Suprapubic skin (tissue), 4 donors: ENCODE data around the gene N4BP2L1. TPM values are rescaled to one million over a fixed set of nuclear protein-coding genes. Genes with fewer than 3 reads are reported as not detected.
A peak's percentile ranks its signal among the peaks of the same experiment; 100 is the strongest.

Experiments used
- DNase-seq, 2 donors: peaks; one replicate each; pipeline ENCODE4 v3.0.0-alpha.2; 2019; ENCODE audit warnings: low spot score in 2 of 2
- H3K27ac ChIP-seq: fragments of 200-600 bp; sonication (generic); one replicate; pipeline ENCODE4 v1.5.1; 2019
- H3K27me3 ChIP-seq: fragments of 200-600 bp; sonication (generic); one replicate; pipeline ENCODE4 v1.5.1; 2019
- H3K36me3 ChIP-seq: fragments of 200-600 bp; sonication (generic); one replicate; pipeline ENCODE4 v1.5.1; 2019
- H3K4me1 ChIP-seq: fragments of 200-600 bp; sonication (generic); one replicate; pipeline ENCODE4 v1.5.1; 2019
- H3K4me3 ChIP-seq: fragments of 200-600 bp; sonication (generic); one replicate; pipeline ENCODE4 v1.5.1; 2019; ENCODE audit warnings: mild to moderate bottlenecking
- H3K9me3 ChIP-seq: fragments of 200-600 bp; sonication (generic); one replicate; pipeline ENCODE4 v1.5.1; 2019
- CTCF ChIP-seq, 2 donors: fragments of 200-600 bp in 1 of 2; fragments of 450-650 bp in 1 of 2; sonication (generic) in 1 of 2; IDR thresholded peaks; one replicate each; pipeline ENCODE4 v1.5.1; 2016 to 2019; ENCODE audit warnings: antibody characterized with exemption in 2 of 2, mild to moderate bottlenecking in 1 of 2, moderate library complexity in 1 of 2
- EP300 ChIP-seq: sonication (generic); formaldehyde crosslinking; IDR thresholded peaks from one replicate; pipeline ENCODE4 v1.6.1; 2017; ENCODE audit warnings: antibody characterized with exemption
- POLR2A ChIP-seq, 2 donors: fragments of 450-650 bp; IDR thresholded peaks; one replicate each; pipeline ENCODE4 v1.6.1; 2017; ENCODE audit warnings: antibody characterized with exemption in 2 of 2, mild to moderate bottlenecking in 2 of 2, moderate library complexity in 2 of 2
- POLR2AphosphoS5 ChIP-seq, 3 donors: sonication (generic); formaldehyde crosslinking; IDR thresholded peaks; one replicate each; pipeline ENCODE4 v1.6.1; 2017; ENCODE audit warnings: antibody characterized with exemption in 3 of 3
- WGBS: methylation state at CpG from one replicate; pipeline ENCODE4 v1.1.5; 2018; 5-methylcytosine and 5-hydroxymethylcytosine counted together
- total RNA-seq, 4 donors: library from RNA; depleted of rRNA; stranded (reverse); fragments of >200 nt; gene quantifications; one replicate each; pipeline ENCODE4 v1.1.0, GENCODE V29; 2016

The N4BP2L1 gene
- total RNA-seq, 4 donors from 2014 or later: 31.3 to 71.5 (median 34.6) TPM

- Histone ChIP-seq H3K36me3 (peaks cover 3% of the 10 kb centered on the region), H3K27me3 (no peaks in the 10 kb centered on the region)
These were observed 709 bp downstream of the N4BP2L1 start for GRCh38 chr13:32426990-32427851.

GRCh38 chr13:32426191-32426989 lies 1.5 kb downstream of the N4BP2L1 start:
- Histone ChIP-seq H3K4me3 (peak overlapping the region; percentile 96), H3K27me3 (no peaks in the 10 kb centered on the region), H3K36me3 (peaks cover 3% of the 10 kb centered on the region), H3K4me1 (peaks cover 26% of the 10 kb centered on the region), H3K9me3 (no peaks in the 10 kb centered on the region), H3K27ac (peak overlapping the region; percentile 95)
- no peak for TF ChIP-seq EP300
- TF ChIP-seq POLR2A (IDR thresholded peaks at IDR 0.05): no peak
- TF ChIP-seq POLR2AphosphoS5 (IDR thresholded peaks at IDR 0.05): no peak
- TF ChIP-seq CTCF (IDR thresholded peaks at IDR 0.05): no peak
- DNase-seq: no peak
- WGBS: 34% methylated on average over 19 of the region's 19 CpGs

More at GRCh38 chr13:32426990-32427851, 709 bp downstream of the N4BP2L1 start:
- peaks cover 26% of the 10 kb centered on the region for H3K4me1 ChIP-seq
- WGBS: 3% methylated on average over 20 of the region's 90 CpGs
- H3K9me3 ChIP-seq: no peaks in the 10 kb centered on the region
- peak overlapping the region; percentile 95 for H3K27ac ChIP-seq
- peak; percentile 73 to 85 for DNase-seq
- no peak for TF ChIP-seq EP300
- no peak for TF ChIP-seq POLR2AphosphoS5 (IDR thresholded peaks at IDR 0.05)
- no peak for TF ChIP-seq POLR2A (IDR thresholded peaks at IDR 0.05)
- peak overlapping the region; percentile 96 for H3K4me3 ChIP-seq

- Histone ChIP-seq H3K27me3 (no peaks in the 10 kb centered on the region), H3K9me3 (no peaks in the 10 kb centered on the region), H3K4me3 (no peak overlapping the region), H3K4me1 (peaks cover 26% of the 10 kb centered on the region), H3K27ac (no peak overlapping the region), H3K36me3 (peaks cover 3% of the 10 kb centered on the region)
- no peak for TF ChIP-seq POLR2A (IDR thresholded peaks at IDR 0.05)
- no peak for TF ChIP-seq POLR2AphosphoS5 (IDR thresholded peaks at IDR 0.05)
- TF ChIP-seq CTCF (IDR thresholded peaks at IDR 0.05): no peak
- no peak for TF ChIP-seq EP300
- 97% methylated on average over 7 of the region's 7 CpGs for WGBS
- no peak for DNase-seq
These were observed 2.8 kb downstream of the N4BP2L1 start for GRCh38 chr13:32425158-32425557.

- Histone ChIP-seq H3K4me3 (no peak overlapping the region), H3K9me3 (no peaks in the 10 kb centered on the region), H3K4me1 (peaks cover 17% of the 10 kb centered on the region), H3K36me3 (peaks cover 10% of the 10 kb centered on the region), H3K27me3 (no peaks in the 10 kb centered on the region), H3K27ac (no peak overlapping the region)
- 85% methylated on average over 3 of the region's 3 CpGs for WGBS
- TF ChIP-seq POLR2AphosphoS5 (IDR thresholded peaks at IDR 0.05): no peak
- no peak for DNase-seq
These were observed 4.3 kb downstream of the N4BP2L1 start for GRCh38 chr13:32423592-32423991.

- Histone ChIP-seq H3K4me3 (no peak overlapping the region), H3K4me1 (no peaks in the 10 kb centered on the region), H3K27me3 (no peaks in the 10 kb centered on the region), H3K9me3 (no peaks in the 10 kb centered on the region), H3K27ac (no peak overlapping the region), H3K36me3 (peaks cover 10% of the 10 kb centered on the region)
- no peak for DNase-seq
- 92% methylated on average over 2 of the region's 2 CpGs for WGBS
- TF ChIP-seq POLR2A (IDR thresholded peaks at IDR 0.05) (no peak), POLR2AphosphoS5 (IDR thresholded peaks at IDR 0.05) (no peak), CTCF (IDR thresholded peaks at IDR 0.05) (no peak), EP300 (no peak)
These were observed 8.1 kb downstream of the N4BP2L1 start for GRCh38 chr13:32419862-32420261.

- 78% methylated on average over 1 of the region's 1 CpG for WGBS
- Histone ChIP-seq H3K27me3 (no peaks in the 10 kb centered on the region), H3K36me3 (peaks cover 10% of the 10 kb centered on the region), H3K9me3 (no peaks in the 10 kb centered on the region), H3K27ac (no peak overlapping the region), H3K4me1 (no peaks in the 10 kb centered on the region), H3K4me3 (no peak overlapping the region)
- TF ChIP-seq POLR2A (IDR thresholded peaks at IDR 0.05) (no peak), POLR2AphosphoS5 (IDR thresholded peaks at IDR 0.05) (no peak), CTCF (IDR thresholded peaks at IDR 0.05) (no peak), EP300 (no peak)
- DNase-seq: no peak
These were observed 9.9 kb downstream of the N4BP2L1 start for GRCh38 chr13:32417995-32418394.
